Measurements from ENCODE around the gene ATG9B. TPM values are rescaled to one million over a fixed set of nuclear protein-coding genes. Genes with fewer than 3 reads are reported as not detected.

Gene ATG9B
- total and polyA plus RNA-seq, 9 of the 15 experiments (the other 6 are each of a cell fraction or from before 2014, with no cell fraction given) = 0.29 to 8.0 (median 2.1) TPM

DNA sequence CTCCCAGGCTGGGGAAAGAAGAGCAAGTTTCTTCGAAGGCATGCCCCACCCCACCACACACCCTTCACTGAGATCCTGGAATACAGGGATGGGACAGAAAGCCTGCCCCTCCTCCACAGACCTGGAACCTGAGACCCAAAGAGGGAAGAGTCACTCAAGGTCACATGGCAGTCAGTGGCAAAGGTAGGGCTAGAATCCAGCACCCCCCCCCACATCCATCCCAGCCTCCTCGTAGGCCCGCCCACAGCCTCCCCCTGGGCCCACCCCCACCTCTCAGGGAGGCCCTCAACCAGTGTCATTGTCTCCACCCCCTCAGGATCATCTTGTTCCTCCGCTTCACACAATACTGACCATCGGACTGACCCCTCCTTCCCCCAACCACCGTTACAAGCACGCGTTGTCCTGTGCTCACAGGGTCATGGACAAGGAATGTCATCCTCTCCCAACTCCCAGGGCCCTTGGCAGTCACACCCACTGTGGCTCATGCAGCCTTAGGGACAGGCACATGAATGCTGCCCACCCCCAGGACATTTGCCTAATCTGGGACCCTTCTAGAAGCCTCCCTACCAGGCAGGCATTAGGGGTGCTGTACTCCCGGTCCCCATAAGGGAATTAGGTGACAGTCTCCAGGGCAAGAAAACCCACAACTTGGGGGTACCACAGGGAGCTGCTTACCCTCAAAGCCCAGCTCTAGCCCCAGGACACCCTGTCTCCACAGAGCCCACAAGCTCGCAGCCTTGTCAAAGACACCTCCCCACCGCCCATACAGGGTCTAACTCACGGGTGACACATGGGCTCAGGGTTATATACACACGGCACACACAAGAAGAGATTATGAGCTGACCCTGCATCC is 47.5 kb downstream of the ATG9B start (continued):
- TF ChIP-seq, protein P1, sequence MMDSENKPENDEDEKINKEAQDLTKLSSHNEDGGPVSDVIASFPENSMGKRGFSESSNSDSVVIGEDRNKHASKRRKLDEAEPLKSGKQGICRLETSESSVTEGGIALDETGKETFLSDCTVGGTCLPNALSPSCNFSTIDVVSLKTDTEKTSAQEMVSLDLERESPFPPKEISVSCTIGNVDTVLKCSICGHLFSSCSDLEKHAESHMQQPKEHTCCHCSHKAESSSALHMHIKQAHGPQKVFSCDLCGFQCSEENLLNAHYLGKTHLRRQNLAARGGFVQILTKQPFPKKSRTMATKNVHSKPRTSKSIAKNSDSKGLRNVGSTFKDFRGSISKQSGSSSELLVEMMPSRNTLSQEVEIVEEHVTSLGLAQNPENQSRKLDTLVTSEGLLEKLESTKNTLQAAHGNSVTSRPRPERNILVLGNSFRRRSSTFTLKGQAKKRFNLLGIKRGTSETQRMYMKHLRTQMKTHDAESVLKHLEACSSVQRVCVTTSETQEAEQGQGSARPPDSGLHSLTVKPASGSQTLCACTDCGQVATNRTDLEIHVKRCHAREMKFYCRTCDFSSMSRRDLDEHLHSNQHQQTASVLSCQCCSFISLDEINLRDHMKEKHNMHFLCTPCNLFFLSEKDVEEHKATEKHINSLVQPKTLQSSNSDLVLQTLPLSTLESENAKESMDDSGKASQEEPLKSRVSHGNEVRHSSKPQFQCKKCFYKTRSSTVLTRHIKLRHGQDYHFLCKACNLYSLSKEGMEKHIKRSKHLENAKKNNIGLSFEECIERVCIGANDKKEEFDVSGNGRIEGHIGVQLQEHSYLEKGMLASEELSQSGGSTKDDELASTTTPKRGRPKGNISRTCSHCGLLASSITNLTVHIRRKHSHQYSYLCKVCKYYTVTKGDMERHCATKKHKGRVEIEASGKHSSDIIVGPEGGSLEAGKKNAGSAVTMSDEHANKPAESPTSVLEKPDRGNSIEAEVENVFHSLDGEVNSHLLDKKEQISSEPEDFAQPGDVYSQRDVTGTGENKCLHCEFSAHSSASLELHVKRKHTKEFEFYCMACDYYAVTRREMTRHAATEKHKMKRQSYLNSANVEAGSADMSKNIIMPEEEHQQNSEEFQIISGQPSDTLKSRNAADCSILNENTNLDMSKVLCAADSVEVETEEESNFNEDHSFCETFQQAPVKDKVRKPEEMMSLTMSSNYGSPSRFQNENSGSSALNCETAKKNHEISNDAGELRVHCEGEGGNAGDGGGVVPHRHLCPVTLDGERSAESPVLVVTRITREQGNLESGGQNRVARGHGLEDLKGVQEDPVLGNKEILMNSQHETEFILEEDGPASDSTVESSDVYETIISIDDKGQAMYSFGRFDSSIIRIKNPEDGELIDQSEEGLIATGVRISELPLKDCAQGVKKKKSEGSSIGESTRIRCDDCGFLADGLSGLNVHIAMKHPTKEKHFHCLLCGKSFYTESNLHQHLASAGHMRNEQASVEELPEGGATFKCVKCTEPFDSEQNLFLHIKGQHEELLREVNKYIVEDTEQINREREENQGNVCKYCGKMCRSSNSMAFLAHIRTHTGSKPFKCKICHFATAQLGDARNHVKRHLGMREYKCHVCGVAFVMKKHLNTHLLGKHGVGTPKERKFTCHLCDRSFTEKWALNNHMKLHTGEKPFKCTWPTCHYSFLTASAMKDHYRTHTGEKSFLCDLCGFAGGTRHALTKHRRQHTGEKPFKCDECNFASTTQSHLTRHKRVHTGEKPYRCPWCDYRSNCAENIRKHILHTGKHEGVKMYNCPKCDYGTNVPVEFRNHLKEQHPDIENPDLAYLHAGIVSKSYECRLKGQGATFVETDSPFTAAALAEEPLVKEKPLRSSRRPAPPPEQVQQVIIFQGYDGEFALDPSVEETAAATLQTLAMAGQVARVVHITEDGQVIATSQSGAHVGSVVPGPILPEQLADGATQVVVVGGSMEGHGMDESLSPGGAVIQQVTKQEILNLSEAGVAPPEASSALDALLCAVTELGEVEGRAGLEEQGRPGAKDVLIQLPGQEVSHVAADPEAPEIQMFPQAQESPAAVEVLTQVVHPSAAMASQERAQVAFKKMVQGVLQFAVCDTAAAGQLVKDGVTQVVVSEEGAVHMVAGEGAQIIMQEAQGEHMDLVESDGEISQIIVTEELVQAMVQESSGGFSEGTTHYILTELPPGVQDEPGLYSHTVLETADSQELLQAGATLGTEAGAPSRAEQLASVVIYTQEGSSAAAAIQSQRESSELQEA (IDR thresholded peaks at IDR 0.05; ENCODE audit: low read depth) = no peak
- TF ChIP-seq ERF (CRISPR knock-in tag; IDR thresholded peaks at IDR 0.05) (no peak), ZKSCAN1 (IDR thresholded peaks at IDR 0.05; ENCODE audit: low read depth, low read length) (peak; percentile 12; the same call in 1 of the 2 replicates), OTX1 (CRISPR knock-in tag; IDR thresholded peaks at IDR 0.05) (no peak), SPI1 (IDR thresholded peaks at IDR 0.05; ENCODE audit: borderline replicate concordance, low read depth, low read length) (no peak)
